HG02678 (cell line): ENCODE measurements around the gene PDE11A.
"Not testable (repeated sequence)": the region's sequence is repeated elsewhere in the genome, so short reads cannot be mapped to it uniquely, and the experiment has no call there.

Source experiments
- ATAC-seq: cut with Tn5 transposase; IDR thresholded peaks from one replicate; pipeline ENCODE4 v1.9.1; 2021; ENCODE audit warnings: mild to moderate bottlenecking, moderate library complexity; ENCODE audit not compliant: unreplicated experiment

Gene PDE11A

DNA sequence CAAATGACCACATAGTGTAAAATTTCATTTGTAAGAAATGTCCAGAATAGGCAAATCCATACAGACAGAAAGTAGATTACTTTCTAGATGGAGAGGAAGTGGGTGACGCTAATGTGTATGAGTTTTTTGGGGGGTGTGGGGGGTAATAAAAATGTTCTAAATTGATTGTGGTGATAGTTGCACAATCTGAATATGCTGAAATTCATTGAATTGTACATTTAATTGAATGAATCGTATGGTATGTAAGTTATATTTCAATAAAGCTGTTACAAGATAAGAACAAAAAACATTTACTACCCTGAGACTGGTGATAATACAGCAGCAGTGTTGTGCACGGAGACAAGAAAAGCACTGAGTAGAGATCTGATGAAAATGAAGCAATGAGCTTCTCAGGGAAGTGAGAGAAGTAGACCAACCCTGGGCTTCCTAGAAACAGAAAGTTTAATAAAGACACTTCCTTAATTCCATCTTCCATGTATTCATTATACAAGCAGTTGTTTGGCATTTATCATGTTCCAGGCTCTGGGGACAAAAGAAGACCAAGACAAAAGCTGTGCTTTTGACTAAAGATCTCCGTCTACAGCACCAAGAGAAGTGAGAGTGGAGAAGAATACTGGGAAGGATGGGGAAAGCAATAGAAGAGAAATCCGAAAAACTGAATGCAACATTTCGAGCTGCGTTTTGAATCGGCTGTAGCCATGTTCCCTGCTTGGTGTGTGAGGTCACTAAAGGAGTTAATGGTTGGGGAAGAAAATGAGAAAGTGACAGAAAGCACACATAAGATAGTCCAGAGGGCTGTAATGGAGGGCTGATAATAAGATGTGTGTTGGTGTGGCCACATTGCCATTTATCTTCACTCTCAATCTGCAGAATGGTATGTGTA is 1.8 kb upstream of the PDE11A start:
- ATAC-seq = no peak

GRCh38 chr2:178072000-178072382 is 586 bp downstream of the PDE11A start:
- ATAC-seq = no peak

- no peak for ATAC-seq
Measured at GRCh38 chr2:178070824-178071223, 1.8 kb downstream of the PDE11A start.

DNA sequence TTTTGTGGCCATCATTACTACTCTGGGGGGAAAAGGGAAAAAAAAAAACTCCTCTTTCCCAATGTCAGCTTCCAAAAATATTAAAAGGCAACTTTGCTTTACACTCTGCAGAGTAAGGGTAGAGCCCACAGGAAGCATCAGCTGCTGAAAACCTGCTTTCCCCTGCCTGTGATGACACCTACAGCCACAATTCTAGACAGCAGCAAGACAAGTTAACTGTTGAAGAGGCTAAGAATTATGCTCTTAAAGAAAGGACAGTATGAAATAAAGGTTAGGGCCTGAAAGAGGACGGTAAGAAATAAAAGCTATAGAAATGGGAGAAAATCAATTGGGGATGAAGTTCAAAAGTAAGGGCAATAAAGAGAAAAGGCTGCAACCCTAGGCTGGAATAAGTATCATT is 3.0 kb downstream of the PDE11A start:
- no peak for ATAC-seq

GRCh38 chr2:178068823-178069454 is 3.6 kb downstream of the PDE11A start:
- no peak for ATAC-seq

DNA sequence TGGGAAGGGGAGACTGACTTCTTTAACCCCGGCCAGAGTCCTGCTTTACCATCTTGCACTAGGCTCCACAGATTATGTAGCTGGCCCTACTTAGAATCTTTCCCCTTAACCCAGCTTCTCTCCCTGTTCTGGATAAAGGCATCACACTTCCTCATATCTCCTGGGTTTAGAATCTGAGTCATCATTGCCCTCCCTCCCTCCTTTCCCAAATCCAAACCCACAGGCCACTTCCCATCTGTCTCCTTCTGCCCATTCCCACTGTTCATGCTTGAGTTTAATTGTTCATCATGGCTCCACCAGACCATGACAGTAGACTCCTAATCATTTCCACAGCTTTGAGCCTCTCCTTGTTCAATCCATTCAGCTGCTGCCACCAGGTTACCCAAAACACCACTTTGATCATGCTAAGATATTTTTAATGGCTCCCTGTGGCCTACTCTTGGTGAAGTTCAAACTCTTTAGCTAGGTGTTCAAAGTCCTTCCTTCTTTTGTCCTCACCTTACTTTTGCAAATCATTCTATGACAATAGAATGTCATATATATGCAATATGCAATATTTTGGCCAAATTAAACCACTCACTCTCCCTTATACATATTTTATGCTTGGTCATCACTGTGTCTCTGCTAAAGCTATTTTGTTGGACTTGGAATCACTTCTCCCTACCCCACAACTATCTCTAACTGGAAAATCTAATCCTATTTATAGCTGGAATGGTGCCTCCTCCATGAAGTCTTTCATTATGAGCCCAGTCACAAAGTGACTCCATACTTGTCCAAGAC is 5.5 kb downstream of the PDE11A start:
- ATAC-seq = no peak

DNA sequence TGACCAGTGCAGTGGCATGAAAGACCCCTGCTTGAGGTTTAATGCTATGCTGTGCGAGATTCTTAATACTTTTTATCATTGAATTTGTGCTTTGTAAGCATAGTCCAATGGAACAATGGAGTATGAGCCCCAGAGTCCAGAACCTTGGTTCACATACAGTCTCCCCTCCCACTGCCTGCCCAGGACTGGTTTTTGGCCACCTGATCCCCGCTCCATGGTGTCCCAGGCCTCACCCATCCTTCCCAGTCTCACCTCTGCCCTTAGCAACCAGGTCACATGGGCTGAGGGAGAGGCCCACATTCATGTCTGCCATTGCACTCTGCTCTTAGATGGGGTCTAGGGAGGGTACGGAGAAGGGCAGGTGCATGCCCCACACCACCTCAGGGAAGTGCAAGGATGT is 6.3 kb downstream of the PDE11A start:
- ATAC-seq = no peak

- ATAC-seq = no peak
Measured at GRCh38 chr2:178059681-178060080, 12.9 kb downstream of the PDE11A start.

DNA sequence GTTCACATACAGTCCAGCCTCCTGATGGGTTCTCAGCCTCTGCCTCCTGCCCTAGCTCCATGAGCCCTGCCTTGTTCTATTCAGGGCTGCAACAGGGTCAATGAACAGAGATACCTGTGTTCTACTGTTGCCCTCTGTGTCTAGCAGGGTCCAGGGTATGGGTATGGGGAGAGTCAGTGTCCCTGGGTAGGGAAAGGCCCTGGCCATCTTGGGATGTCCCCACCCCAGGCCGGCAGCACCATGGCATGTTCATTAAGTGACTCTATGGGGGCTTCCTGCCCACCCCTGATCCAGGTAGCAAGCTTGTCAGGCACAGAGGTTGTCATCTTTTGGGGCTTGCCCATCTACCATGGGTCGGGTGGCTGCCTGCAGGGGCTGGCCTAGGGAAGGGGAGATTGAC is 13.5 kb downstream of the PDE11A start:
- ATAC-seq = no peak

GRCh38 chr2:178057179-178057680 is 15.3 kb downstream of the PDE11A start:
- ATAC-seq = no peak

- ATAC-seq = no peak
Measured at GRCh38 chr2:178056345-178056744, 16.2 kb downstream of the PDE11A start.

GRCh38 chr2:178051257-178051656 is 21.3 kb downstream of the PDE11A start:
- ATAC-seq = not testable (repeated sequence)

GRCh38 chr2:178047391-178047790 is 25.2 kb downstream of the PDE11A start:
- ATAC-seq = no peak

DNA sequence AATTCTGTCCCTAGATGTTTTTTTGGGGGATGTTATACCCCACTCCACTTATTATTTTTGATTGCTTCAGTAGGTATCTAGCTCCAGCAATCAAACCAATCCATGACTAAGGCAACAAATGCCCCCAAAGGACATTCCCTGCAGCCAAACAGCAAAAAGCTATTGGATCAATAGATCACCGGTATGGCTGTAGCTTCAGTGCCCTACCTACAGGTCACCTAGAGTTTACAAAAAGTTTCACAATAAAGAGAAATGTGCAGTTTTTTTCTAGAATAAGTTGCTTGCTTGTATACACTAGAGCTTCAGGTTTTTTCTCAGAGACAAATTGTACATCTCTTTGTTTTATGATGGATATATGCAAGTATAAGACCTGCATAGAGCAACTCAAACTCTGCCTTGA is 27.7 kb downstream of the PDE11A start:
- ATAC-seq = no peak

- no peak for ATAC-seq
Measured at GRCh38 chr2:178043266-178043665, 29.3 kb downstream of the PDE11A start.

GRCh38 chr2:178033583-178033982 is 39.0 kb downstream of the PDE11A start:
- ATAC-seq = not testable (repeated sequence)

- no peak for ATAC-seq
Measured at GRCh38 chr2:178029342-178029741, 43.2 kb downstream of the PDE11A start.

DNA sequence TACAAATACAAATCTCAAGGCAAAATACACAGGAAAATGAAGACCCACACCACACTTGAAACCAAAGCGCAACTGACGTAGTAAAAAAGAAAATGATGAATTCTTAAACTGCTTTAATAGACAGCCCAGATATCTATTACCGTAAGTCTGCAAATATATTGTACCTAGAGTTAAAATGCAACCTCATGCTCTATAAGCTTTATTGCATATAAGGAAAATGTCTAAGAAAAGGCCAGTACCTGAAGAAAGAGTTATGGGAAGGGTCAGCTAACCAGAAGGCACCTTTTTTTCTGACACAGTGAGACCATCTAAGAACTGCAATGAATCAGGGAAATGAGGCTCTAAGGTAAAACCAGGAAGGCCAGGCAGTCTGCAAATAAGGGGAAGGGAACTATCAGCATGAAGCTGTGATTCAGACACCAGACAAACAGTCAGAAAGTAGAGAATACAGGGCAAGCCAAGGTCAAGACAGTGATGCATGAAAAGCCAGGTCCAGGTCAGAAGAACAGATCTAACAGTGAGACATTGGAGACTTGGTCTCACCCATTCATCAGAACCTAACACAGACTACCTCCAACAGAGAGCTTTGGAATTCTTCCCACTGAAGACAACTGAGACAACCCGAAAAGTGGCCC is 46.9 kb downstream of the PDE11A start:
- no peak for ATAC-seq

- no peak for ATAC-seq
Measured at GRCh38 chr2:178018141-178018540, 54.4 kb downstream of the PDE11A start.

DNA sequence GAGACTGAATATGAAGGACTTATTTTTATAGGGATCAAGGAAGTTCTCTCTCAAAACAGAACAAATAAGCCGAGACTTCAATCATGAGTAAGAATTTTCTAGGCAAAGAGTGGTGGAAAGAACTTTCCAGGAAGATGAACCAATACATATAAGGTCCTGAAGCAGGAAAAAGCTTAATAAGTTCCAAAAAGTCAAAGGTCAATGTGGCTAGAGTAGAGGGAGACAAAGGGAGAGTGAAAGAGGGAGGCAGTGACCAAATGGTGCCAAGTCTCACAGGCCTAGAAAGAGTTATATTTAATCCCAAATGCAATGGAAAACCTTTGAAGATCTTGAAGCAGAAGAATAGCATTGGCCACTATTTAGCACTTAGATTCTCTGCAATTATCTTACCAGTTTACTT is 56.0 kb downstream of the PDE11A start:
- no peak for ATAC-seq

DNA sequence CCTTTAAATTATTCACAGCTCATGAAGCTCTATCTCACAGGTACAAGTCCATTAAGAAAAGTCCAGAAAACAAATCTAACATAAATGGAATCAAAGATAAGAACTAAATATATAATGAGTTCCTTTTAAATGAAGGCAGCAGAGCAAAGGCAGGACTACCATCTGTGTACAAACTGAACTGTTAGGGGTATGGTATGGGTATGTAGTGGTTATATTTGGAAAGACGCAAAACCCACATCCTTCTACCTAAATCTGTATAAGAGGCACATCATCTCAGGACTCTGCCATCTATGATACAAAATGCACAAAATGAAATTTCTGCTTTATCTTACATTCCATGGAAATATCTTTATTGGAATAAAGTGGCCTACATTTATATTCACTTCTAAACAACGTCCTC is 59.9 kb downstream of the PDE11A start:
- no peak for ATAC-seq
